HepG2 (cell line): ENCODE measurements around the gene GCNT3. TPM values are rescaled to one million over a fixed set of nuclear protein-coding genes. Genes with fewer than 3 reads are reported as not detected.

Experiments
- ARID4A ChIP-seq: sonication (generic); formaldehyde crosslinking; IDR thresholded peaks from 2 replicates; pipeline ENCODE4 v1.5.0; 2020; ENCODE audit warnings: mild to moderate bottlenecking, missing genetic modification reagents, borderline replicate concordance
- ATF7-NPFF ChIP-seq: sonication (generic); formaldehyde crosslinking; IDR thresholded peaks from 2 replicates; pipeline ENCODE4 v1.8.1; 2023; ENCODE audit warnings: mild to moderate bottlenecking, low read depth, missing genetic modification reagents, moderate library complexity
- EEA1 ChIP-seq: sonication (generic); formaldehyde crosslinking; IDR thresholded peaks from 2 replicates; pipeline ENCODE4 v1.5.1; 2020; ENCODE audit warnings: mild to moderate bottlenecking, missing genetic modification reagents, borderline replicate concordance
- GATAD2A ChIP-seq: IDR thresholded peaks from 2 replicates; pipeline ENCODE4 v1.6.1; 2016
- IRF9 ChIP-seq: sonication (generic); formaldehyde crosslinking; IDR thresholded peaks from 2 replicates; pipeline ENCODE4 v1.8.0; 2022; ENCODE audit warnings: missing genetic modification reagents, mild to moderate bottlenecking, borderline replicate concordance
- KIAA2018 ChIP-seq: sonication (generic); formaldehyde crosslinking; IDR thresholded peaks from 2 replicates; pipeline ENCODE4 v1.5.0; 2020; ENCODE audit warnings: mild to moderate bottlenecking, missing genetic modification reagents, borderline replicate concordance
- NCOA5 ChIP-seq: sonication (generic); formaldehyde crosslinking; IDR thresholded peaks from 2 replicates; pipeline ENCODE4 v1.4.0; 2020; ENCODE audit warnings: missing genetic modification reagents
- ZNF335 ChIP-seq: sonication (generic); formaldehyde crosslinking; IDR thresholded peaks from 2 replicates; pipeline ENCODE4 v1.4.0; 2020; ENCODE audit warnings: missing genetic modification reagents
- ZNF34 ChIP-seq: sonication (generic); formaldehyde crosslinking; IDR thresholded peaks from 2 replicates; pipeline ENCODE4 v1.4.0; 2020; ENCODE audit warnings: mild to moderate bottlenecking, missing genetic modification reagents, borderline replicate concordance
- ZNF598 ChIP-seq: sonication (generic); formaldehyde crosslinking; IDR thresholded peaks from 2 replicates; pipeline ENCODE4 v1.5.1; 2020; ENCODE audit warnings: mild to moderate bottlenecking, missing genetic modification reagents, borderline replicate concordance
- ZNF709 ChIP-seq: sonication (generic); formaldehyde crosslinking; IDR thresholded peaks from 2 replicates; pipeline ENCODE4 v1.5.0; 2020; ENCODE audit warnings: mild to moderate bottlenecking, missing genetic modification reagents
- polyA plus RNA-seq, 8 experiments: library from polyadenylated mRNA; depleted of rRNA in 3 of 8; stranded (reverse) in 7 of 8; unstranded in 1 of 8; fragments of >200 nt; fragmentation: Illumina TruSeq in 4 of 8; extraction: Trizol in 4 of 8; gene quantifications; 2 replicates each; pipeline versions ENCODE4 v1.2.1 to v1.2.3, GENCODE V29; 2011 to 2016; ENCODE audit warnings: low read depth in 4 of 8, missing spikeins in 1 of 8, mixed read lengths in 1 of 8; ENCODE audit not compliant: insufficient read depth in 1 of 8
- total RNA-seq, 5 experiments: library from RNA; depleted of rRNA; stranded (reverse); fragments of >200 nt; fragmentation: Illumina TruSeq; extraction: Trizol; gene quantifications; 2 replicates each; pipeline ENCODE4 v1.2.3, GENCODE V29; 2016; ENCODE audit warnings: low read depth in 1 of 5

Gene GCNT3
- total and polyA plus RNA-seq, 2 of the 13 experiments (the other 11 are each of a cell fraction or from before 2014, with no cell fraction given) = 6.8 to 9.8 TPM

- TF ChIP-seq IRF9 = peak; percentile 50; the same call in 1 of the 2 replicates
- no peak for TF ChIP-seq KIAA2018 (CRISPR knock-in tag)
- TF ChIP-seq ATF7-NPFF = no peak
- peak; percentile 19; the same call in 1 of the 2 replicates for TF ChIP-seq GATAD2A (CRISPR knock-in tag)
- peak; percentile 89; the same call in 1 of the 2 replicates for TF ChIP-seq ARID4A (CRISPR knock-in tag)
- TF ChIP-seq NCOA5 = no peak
- no peak for TF ChIP-seq ZNF709 (CRISPR knock-in tag)
- TF ChIP-seq ZNF335 (CRISPR knock-in tag) = no peak
- peak; percentile 88; the same call in 1 of the 2 replicates for TF ChIP-seq ZNF34 (CRISPR knock-in tag)
- 0 out of 2 replicates have a peak, but pooled peaks have one; percentile 84 for TF ChIP-seq EEA1 (CRISPR knock-in tag)
- TF ChIP-seq ZNF598 (CRISPR knock-in tag) = peak; percentile 31; the same call in 1 of the 2 replicates
Observed at GRCh38 chr15:59656897-59657634, 45.5 kb downstream of the GCNT3 start, which contains the start of gene GTF2A2 (continued).
